ENCODE measurements around the gene TAF10. TPM values are rescaled to one million over a fixed set of nuclear protein-coding genes. Genes with fewer than 3 reads are reported as not detected.
A peak's percentile ranks its signal among the peaks of the same experiment; 100 is the strongest.

TAF10 gene
- total and polyA plus RNA-seq, 2 of the 13 experiments (the other 11 are each of a cell fraction or from before 2014, with no cell fraction given): 71.3 to 134 TPM

DNA sequence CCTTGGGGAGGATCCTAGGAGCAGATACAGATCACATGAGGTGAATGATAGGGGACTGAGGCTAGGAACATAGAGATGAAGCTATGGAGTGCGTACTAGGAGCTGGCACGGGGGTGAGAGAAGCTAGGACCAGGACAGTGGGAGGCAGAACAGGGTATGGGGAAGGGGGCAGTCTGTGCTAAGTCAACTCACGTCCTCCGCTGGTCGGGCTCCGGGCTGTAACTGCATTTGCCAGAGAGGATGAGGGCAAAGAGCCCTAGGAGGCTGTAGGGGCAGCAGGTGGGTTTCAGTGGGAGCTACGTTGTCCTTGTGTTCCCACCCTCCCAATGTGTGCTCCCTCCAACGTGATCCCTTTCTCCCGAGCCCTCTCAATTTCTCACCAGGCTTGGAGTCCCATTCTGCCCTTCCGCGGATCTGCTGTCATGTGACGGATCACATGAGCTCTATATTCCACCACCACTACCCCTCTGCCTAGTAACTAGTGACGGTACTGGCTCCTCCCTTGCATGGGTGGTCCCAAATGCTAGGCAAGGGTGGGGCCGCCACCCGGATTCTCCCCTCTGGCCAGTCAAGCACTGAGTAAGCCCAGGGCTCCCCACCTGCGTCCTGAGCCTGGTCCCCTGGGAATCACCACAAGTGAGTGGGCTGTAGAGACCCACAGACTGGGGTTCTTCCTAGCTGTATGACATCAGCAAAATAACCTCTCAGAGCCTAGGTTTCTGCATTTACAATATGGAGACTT, 7.2 kb upstream of the TAF10 start, which contains the start of gene TPP1 (continued):
- TF ChIP-seq SYNCRIP (IDR thresholded peaks at IDR 0.05; ENCODE audit: insufficient read depth, low read depth, low read length): no peak
- TF ChIP-seq ZFP37 (CRISPR knock-in tag; IDR thresholded peaks at IDR 0.05; ENCODE audit: borderline replicate concordance): no peak
- TF ChIP-seq ZBTB7B (CRISPR knock-in tag; IDR thresholded peaks at IDR 0.05): peak; percentile 51; the same call in 1 of the 2 replicates
- TF ChIP-seq ZNF383 (CRISPR knock-in tag; IDR thresholded peaks at IDR 0.05; ENCODE audit: borderline replicate concordance): no peak
- TF ChIP-seq RFXAP (CRISPR knock-in tag; IDR thresholded peaks at IDR 0.05; ENCODE audit: borderline replicate concordance): peak; percentile 100
- no peak for TF ChIP-seq ZNF207 (IDR thresholded peaks at IDR 0.05; ENCODE audit: borderline replicate concordance)
- TF ChIP-seq, protein P1, sequence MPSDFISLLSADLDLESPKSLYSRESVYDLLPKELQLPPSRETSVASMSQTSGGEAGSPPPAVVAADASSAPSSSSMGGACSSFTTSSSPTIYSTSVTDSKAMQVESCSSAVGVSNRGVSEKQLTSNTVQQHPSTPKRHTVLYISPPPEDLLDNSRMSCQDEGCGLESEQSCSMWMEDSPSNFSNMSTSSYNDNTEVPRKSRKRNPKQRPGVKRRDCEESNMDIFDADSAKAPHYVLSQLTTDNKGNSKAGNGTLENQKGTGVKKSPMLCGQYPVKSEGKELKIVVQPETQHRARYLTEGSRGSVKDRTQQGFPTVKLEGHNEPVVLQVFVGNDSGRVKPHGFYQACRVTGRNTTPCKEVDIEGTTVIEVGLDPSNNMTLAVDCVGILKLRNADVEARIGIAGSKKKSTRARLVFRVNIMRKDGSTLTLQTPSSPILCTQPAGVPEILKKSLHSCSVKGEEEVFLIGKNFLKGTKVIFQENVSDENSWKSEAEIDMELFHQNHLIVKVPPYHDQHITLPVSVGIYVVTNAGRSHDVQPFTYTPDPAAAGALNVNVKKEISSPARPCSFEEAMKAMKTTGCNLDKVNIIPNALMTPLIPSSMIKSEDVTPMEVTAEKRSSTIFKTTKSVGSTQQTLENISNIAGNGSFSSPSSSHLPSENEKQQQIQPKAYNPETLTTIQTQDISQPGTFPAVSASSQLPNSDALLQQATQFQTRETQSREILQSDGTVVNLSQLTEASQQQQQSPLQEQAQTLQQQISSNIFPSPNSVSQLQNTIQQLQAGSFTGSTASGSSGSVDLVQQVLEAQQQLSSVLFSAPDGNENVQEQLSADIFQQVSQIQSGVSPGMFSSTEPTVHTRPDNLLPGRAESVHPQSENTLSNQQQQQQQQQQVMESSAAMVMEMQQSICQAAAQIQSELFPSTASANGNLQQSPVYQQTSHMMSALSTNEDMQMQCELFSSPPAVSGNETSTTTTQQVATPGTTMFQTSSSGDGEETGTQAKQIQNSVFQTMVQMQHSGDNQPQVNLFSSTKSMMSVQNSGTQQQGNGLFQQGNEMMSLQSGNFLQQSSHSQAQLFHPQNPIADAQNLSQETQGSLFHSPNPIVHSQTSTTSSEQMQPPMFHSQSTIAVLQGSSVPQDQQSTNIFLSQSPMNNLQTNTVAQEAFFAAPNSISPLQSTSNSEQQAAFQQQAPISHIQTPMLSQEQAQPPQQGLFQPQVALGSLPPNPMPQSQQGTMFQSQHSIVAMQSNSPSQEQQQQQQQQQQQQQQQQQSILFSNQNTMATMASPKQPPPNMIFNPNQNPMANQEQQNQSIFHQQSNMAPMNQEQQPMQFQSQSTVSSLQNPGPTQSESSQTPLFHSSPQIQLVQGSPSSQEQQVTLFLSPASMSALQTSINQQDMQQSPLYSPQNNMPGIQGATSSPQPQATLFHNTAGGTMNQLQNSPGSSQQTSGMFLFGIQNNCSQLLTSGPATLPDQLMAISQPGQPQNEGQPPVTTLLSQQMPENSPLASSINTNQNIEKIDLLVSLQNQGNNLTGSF (CRISPR knock-in tag; IDR thresholded peaks at IDR 0.05): no peak
- no peak for TF ChIP-seq ZNF280D (CRISPR knock-in tag; IDR thresholded peaks at IDR 0.05)
- no peak for TF ChIP-seq ZNF430 (CRISPR knock-in tag; IDR thresholded peaks at IDR 0.05)
- TF ChIP-seq, protein P2, sequence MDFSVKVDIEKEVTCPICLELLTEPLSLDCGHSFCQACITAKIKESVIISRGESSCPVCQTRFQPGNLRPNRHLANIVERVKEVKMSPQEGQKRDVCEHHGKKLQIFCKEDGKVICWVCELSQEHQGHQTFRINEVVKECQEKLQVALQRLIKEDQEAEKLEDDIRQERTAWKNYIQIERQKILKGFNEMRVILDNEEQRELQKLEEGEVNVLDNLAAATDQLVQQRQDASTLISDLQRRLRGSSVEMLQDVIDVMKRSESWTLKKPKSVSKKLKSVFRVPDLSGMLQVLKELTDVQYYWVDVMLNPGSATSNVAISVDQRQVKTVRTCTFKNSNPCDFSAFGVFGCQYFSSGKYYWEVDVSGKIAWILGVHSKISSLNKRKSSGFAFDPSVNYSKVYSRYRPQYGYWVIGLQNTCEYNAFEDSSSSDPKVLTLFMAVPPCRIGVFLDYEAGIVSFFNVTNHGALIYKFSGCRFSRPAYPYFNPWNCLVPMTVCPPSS (IDR thresholded peaks at IDR 0.05): no peak
- TF ChIP-seq ZNF546 (CRISPR knock-in tag; conservative IDR thresholded peaks at IDR 0.05): no peak
- TF ChIP-seq IRF2 (CRISPR knock-in tag; IDR thresholded peaks at IDR 0.05): peak; percentile 51; the same call in 1 of the 2 replicates
- no peak for TF ChIP-seq HNF4A (CRISPR knock-in tag; IDR thresholded peaks at IDR 0.05)
- TF ChIP-seq ZNF225 (CRISPR knock-in tag; IDR thresholded peaks at IDR 0.05): no peak
- 0 out of 2 replicates have a peak, but pooled peaks have one; percentile 52 for TF ChIP-seq KMT2B (CRISPR knock-in tag; IDR thresholded peaks at IDR 0.05)
- no peak for TF ChIP-seq ZNF160 (CRISPR knock-in tag; IDR thresholded peaks at IDR 0.05)
- TF ChIP-seq GATAD2A (CRISPR knock-in tag; IDR thresholded peaks at IDR 0.05): peak; percentile 68
- TF ChIP-seq ZBTB1 (CRISPR knock-in tag; IDR thresholded peaks at IDR 0.05; ENCODE audit: borderline replicate concordance): no peak
- peak; percentile 87 for TF ChIP-seq POLR2AphosphoS5 (IDR thresholded peaks at IDR 0.05; ENCODE audit: low read depth, low read length)

All from HepG2 (cell line).